H1 (cell line): ENCODE measurements around the gene HOXB6. TPM values are rescaled to one million over a fixed set of nuclear protein-coding genes. Genes with fewer than 3 reads are reported as not detected.

ENCODE experiments used
- CTCF ChIA-PET: fragments of 300-600 bp; sonication (Branson Sonifier 250); formaldehyde crosslinking; loops from one replicate; lab custom pipeline; 2021; ENCODE audit not compliant: partially characterized antibody; lab: Charles Lee
- POLR2A ChIA-PET: fragments of 300-600 bp; sonication (Branson Sonifier 250); formaldehyde crosslinking; loops from one replicate; lab custom pipeline; 2021; ENCODE audit warnings: inconsistent platforms; ENCODE audit not compliant: partially characterized antibody; lab: Charles Lee
- DNase-seq, 2 experiments: peaks; one replicate each; pipeline versions ENCODE4 v3.0.0 to v3.0.0-alpha.2; 2010 to 2022; ENCODE audit warnings: low spot score in 2 of 2, low read depth in 1 of 2, mixed read lengths in 1 of 2
- FAIRE-seq: peaks from 2 replicates; lab custom pipeline; 2011; peaks lifted over from hg19 to GRCh38; lab: Jason Lieb, UNC
- H2AFZ ChIP-seq: 2 replicates; pipeline ENCODE4 v1.8.1; 2012; ENCODE audit warnings: low read length, inconsistent platforms
- H2AK5ac ChIP-seq: 2 replicates; pipeline ENCODE4 v1.6.1; 2013; ENCODE audit warnings: low read depth, low read length
- H2BK120ac ChIP-seq: replicated peaks from 2 replicates; pipeline ENCODE3; 2013; ENCODE audit warnings: low read depth, low read length, inconsistent platforms
- H2BK12ac ChIP-seq: 2 replicates; pipeline ENCODE4 v1.6.1; 2013; ENCODE audit warnings: low read depth, low read length
- H2BK15ac ChIP-seq: 2 replicates; pipeline ENCODE4 v1.6.1; 2013; ENCODE audit warnings: low read length
- H2BK20ac ChIP-seq: 2 replicates; pipeline ENCODE4 v1.6.1; 2013; ENCODE audit warnings: low read length
- H2BK5ac ChIP-seq: 2 replicates; pipeline ENCODE4 v1.6.1; 2013; ENCODE audit warnings: low read depth, low read length
- H3K14ac ChIP-seq: 2 replicates; pipeline ENCODE4 v1.6.1; 2013; ENCODE audit warnings: inconsistent platforms; ENCODE audit not compliant: insufficient read length
- H3K18ac ChIP-seq: 2 replicates; pipeline ENCODE4 v1.6.1; 2013; ENCODE audit warnings: low read length; ENCODE audit errors: extremely low read depth
- H3K23ac ChIP-seq: 2 replicates; pipeline ENCODE4 v1.6.1; 2013; ENCODE audit warnings: inconsistent platforms; ENCODE audit not compliant: insufficient read length
- H3K23me2 ChIP-seq: 2 replicates; pipeline ENCODE4 v1.6.1; 2013; ENCODE audit warnings: low read depth, low read length
- H3K27ac ChIP-seq: 2 replicates; pipeline ENCODE4 v1.6.1; 2011; ENCODE audit warnings: low read depth, low read length, inconsistent platforms
- H3K27me3 ChIP-seq, 4 experiments: replicated peaks in 1 of 4; 1 replicate in 1 of 4; 2 replicates in 3 of 4; pipeline versions ENCODE4 v1.6.1 to v1.8.1; 2011 to 2013; ENCODE audit warnings: low read length in 3 of 4, mild to moderate bottlenecking in 3 of 4, inconsistent platforms in 2 of 4, mixed read lengths in 2 of 4, moderate library complexity in 1 of 4; ENCODE audit not compliant: control insufficient read depth in 3 of 4, insufficient read depth in 3 of 4; ENCODE audit errors: extremely low read depth in 1 of 4
- H3K36me3 ChIP-seq, 4 experiments: 2 replicates each; pipeline versions ENCODE4 v1.6.1 to v1.8.1; 2011 to 2013; ENCODE audit warnings: mild to moderate bottlenecking in 4 of 4, low read length in 3 of 4, moderate library complexity in 2 of 4, control low read depth in 1 of 4, inconsistent platforms in 1 of 4; ENCODE audit not compliant: insufficient read depth in 4 of 4, control insufficient read depth in 2 of 4
- H3K4ac ChIP-seq: replicated peaks from 2 replicates; pipeline ENCODE3; 2013; ENCODE audit warnings: low read length, low read depth, mixed read lengths, inconsistent platforms; ENCODE audit not compliant: insufficient read length
- H3K4me1 ChIP-seq, 4 experiments: replicated peaks in 1 of 4; 1 replicate in 1 of 4; 2 replicates in 3 of 4; pipeline versions ENCODE4 v1.6.1 to v1.8.1; 2011 to 2013; ENCODE audit warnings: low read length in 3 of 4, inconsistent platforms in 2 of 4, mixed read lengths in 1 of 4; ENCODE audit not compliant: insufficient read depth in 4 of 4, control insufficient read depth in 3 of 4
- H3K4me2 ChIP-seq, 2 experiments: 2 replicates each; pipeline versions ENCODE4 v1.6.1 to v1.8.1; 2011 to 2013; ENCODE audit warnings: low read depth in 2 of 2, low read length in 2 of 2, control low read depth in 1 of 2, inconsistent platforms in 1 of 2, mild to moderate bottlenecking in 1 of 2; ENCODE audit not compliant: insufficient read depth in 1 of 2
- H3K4me3 ChIP-seq, 4 experiments: fragments of 200-600, 300-600 bp in 1 of 4; sonication (generic), shearing (Covaris generic), sonication (Bioruptor Twin) in 1 of 4; 2 replicates each; pipeline versions ENCODE4 v1.5.1 to v1.8.1; 2011 to 2016; ENCODE audit warnings: low read length in 4 of 4, low read depth in 3 of 4, control low read depth in 2 of 4, inconsistent platforms in 2 of 4, mild to moderate bottlenecking in 2 of 4, mixed read lengths in 1 of 4, moderate library complexity in 1 of 4; ENCODE audit not compliant: insufficient read depth in 2 of 4; ENCODE audit errors: extremely low read depth in 1 of 4
- H3K56ac ChIP-seq: replicated peaks from 2 replicates; pipeline ENCODE3; 2013; ENCODE audit warnings: low read depth, mild to moderate bottlenecking, mixed read lengths, low read length, inconsistent platforms; ENCODE audit not compliant: insufficient read length
- H3K79me1 ChIP-seq: 2 replicates; pipeline ENCODE4 v1.6.1; 2013; ENCODE audit warnings: low read depth, low read length, control low read depth
- H3K79me2 ChIP-seq, 2 experiments: 2 replicates each; pipeline versions ENCODE4 v1.6.1 to v1.8.1; 2012 to 2013; ENCODE audit warnings: low read length in 2 of 2, mild to moderate bottlenecking in 2 of 2, inconsistent platforms in 1 of 2; ENCODE audit not compliant: insufficient read depth in 2 of 2, control insufficient read depth in 1 of 2
- H3K9ac ChIP-seq, 4 experiments: replicated peaks in 1 of 4; 1 replicate in 1 of 4; 2 replicates in 3 of 4; pipeline versions ENCODE4 v1.6.1 to v1.8.1; 2011 to 2013; ENCODE audit warnings: low read depth in 3 of 4, low read length in 3 of 4, control low read depth in 2 of 4, mild to moderate bottlenecking in 2 of 4, moderate library complexity in 2 of 4, inconsistent platforms in 1 of 4; ENCODE audit errors: extremely low read depth in 1 of 4
- H3K9me3 ChIP-seq, 2 experiments: 2 replicates each; pipeline versions ENCODE4 v1.6.1 to v1.8.1; 2012 to 2013; ENCODE audit warnings: mild to moderate bottlenecking in 2 of 2, moderate library complexity in 2 of 2, control low read depth in 1 of 2, inconsistent platforms in 1 of 2, low read depth in 1 of 2, low read length in 1 of 2, mixed read lengths in 1 of 2; ENCODE audit not compliant: insufficient read depth in 2 of 2
- H4K20me1 ChIP-seq, 2 experiments: replicated peaks in 1 of 2; 2 replicates each; pipeline versions ENCODE3 to v1.8.1; 2011 to 2013; ENCODE audit warnings: inconsistent platforms in 2 of 2, low read length in 2 of 2, mild to moderate bottlenecking in 1 of 2; ENCODE audit not compliant: insufficient read depth in 2 of 2, control insufficient read depth in 1 of 2
- H4K5ac ChIP-seq: 2 replicates; pipeline ENCODE4 v1.6.1; 2013; ENCODE audit warnings: low read length, low read depth, mixed read lengths, inconsistent platforms; ENCODE audit not compliant: insufficient read length
- H4K8ac ChIP-seq: 2 replicates; pipeline ENCODE4 v1.8.0; 2013; ENCODE audit warnings: mild to moderate bottlenecking, moderate library complexity, low read length, inconsistent platforms; ENCODE audit not compliant: insufficient read depth; ENCODE audit errors: extremely low read depth
- H4K91ac ChIP-seq: replicated peaks from 2 replicates; pipeline ENCODE3; 2013; ENCODE audit warnings: low read length, mixed read lengths, inconsistent platforms; ENCODE audit not compliant: insufficient read length
- CHD2 ChIP-seq: IDR thresholded peaks from 2 replicates; pipeline ENCODE4 v1.6.1; 2012; ENCODE audit warnings: low read length, improper control_type of control experiment
- CREB1 ChIP-seq: IDR thresholded peaks from 2 replicates; pipeline ENCODE4 v1.6.1; 2012; ENCODE audit warnings: inconsistent platforms
- EZH2 ChIP-seq: fragments of 200-600 bp; sonication (generic); IDR thresholded peaks from 2 replicates; pipeline ENCODE4 v1.7.1; 2012; ENCODE audit warnings: low read depth, mild to moderate bottlenecking, moderate library complexity, low read length, inconsistent platforms; ENCODE audit not compliant: severe bottlenecking
- GABPA ChIP-seq: IDR thresholded peaks from 2 replicates; pipeline ENCODE4 v1.6.1; 2011; ENCODE audit warnings: mild to moderate bottlenecking, low read length, moderate library complexity, borderline replicate concordance; ENCODE audit not compliant: insufficient read depth
- GTF2F1 ChIP-seq: IDR thresholded peaks from 2 replicates; pipeline ENCODE4 v1.6.1; 2012; ENCODE audit warnings: low read depth, low read length, improper control_type of control experiment, borderline replicate concordance
- JUND ChIP-seq: IDR thresholded peaks from 2 replicates; pipeline ENCODE4 v1.6.1; 2011; ENCODE audit warnings: mild to moderate bottlenecking, improper control_type of control experiment, low read length
- POLR2AphosphoS5 ChIP-seq: IDR thresholded peaks from 2 replicates; pipeline ENCODE4 v1.6.1; 2011; ENCODE audit warnings: low read depth, low read length
- RAD21 ChIP-seq, 2 experiments: IDR thresholded peaks in 1 of 2; conservative IDR thresholded peaks in 1 of 2; 2 replicates each; pipeline ENCODE4 v1.6.1; 2011; ENCODE audit warnings: low read depth in 2 of 2, low read length in 2 of 2, improper control_type of control experiment in 1 of 2, inconsistent platforms in 1 of 2, mild to moderate bottlenecking in 1 of 2, moderate library complexity in 1 of 2
- RBBP5 ChIP-seq: IDR thresholded peaks from 2 replicates; pipeline ENCODE4 v1.7.1; 2012; ENCODE audit warnings: low read depth, mild to moderate bottlenecking, inconsistent platforms, low read length, moderate library complexity, borderline replicate concordance
- SIN3A ChIP-seq, 2 experiments: IDR thresholded peaks in 1 of 2; conservative IDR thresholded peaks in 1 of 2; 2 replicates each; pipeline ENCODE4 v1.6.1; 2011 to 2012; ENCODE audit warnings: low read length in 2 of 2, improper control_type of control experiment in 1 of 2, low read depth in 1 of 2, mild to moderate bottlenecking in 1 of 2
- SP4 ChIP-seq: IDR thresholded peaks from 2 replicates; pipeline ENCODE4 v1.6.1; 2012; ENCODE audit warnings: low read length, inconsistent platforms
- SUZ12 ChIP-seq: fragments of 200-600 bp; sonication (generic); IDR thresholded peaks from 2 replicates; pipeline ENCODE4 v1.6.1; 2012; ENCODE audit warnings: mild to moderate bottlenecking, inconsistent platforms, low read length, moderate library complexity, mixed read lengths
- whole genome bisulfite sequencing, 2 experiments: shearing (Covaris generic) in 1 of 2; methylation state at CpG; one replicate each; pipeline versions ENCODE4 v1.1.6 to v1.1.7; 2013 to 2015; ENCODE audit warnings: low lambda C conversion rate in 2 of 2, mixed read lengths in 2 of 2, inconsistent platforms in 1 of 2, low coverage in 1 of 2, missing lambda C conversion rate in 1 of 2; ENCODE audit not compliant: insufficient replicate concordance in 2 of 2, insufficient coverage in 1 of 2, insufficient read length in 1 of 2; ENCODE audit errors: extremely low coverage in 1 of 2, missing lambda C conversion rate in 1 of 2; 5-methylcytosine and 5-hydroxymethylcytosine counted together
- polyA plus RNA-seq, 7 experiments: library from polyadenylated mRNA; depleted of rRNA in 3 of 7; stranded (reverse) in 5 of 7; unstranded in 2 of 7; fragments of >200 nt in 5 of 7; fragments of 200-250 nt in 2 of 7; gene quantifications; 1 replicate in 5 of 7; 2 replicates in 1 of 7; 4 replicates in 1 of 7; pipeline versions ENCODE4 v1.2.1 to v1.2.3, GENCODE V29; 2011 to 2013; ENCODE audit warnings: missing spikeins in 2 of 7, mixed read lengths in 2 of 7
- total RNA-seq: library from RNA; stranded (reverse); fragmentation: NEBNext Ultra II Directional; extraction: Animal tissue kit (Norgen Biotek cat#: 25700); gene quantifications from 2 replicates; pipeline ENCODE4 v1.2.1, GENCODE V29; 2021

HOXB6 gene
- total and polyA plus RNA-seq, 2 of the 8 experiments (the other 6 are each of a cell fraction or from before 2014, with no cell fraction given), result not detected

DNA sequence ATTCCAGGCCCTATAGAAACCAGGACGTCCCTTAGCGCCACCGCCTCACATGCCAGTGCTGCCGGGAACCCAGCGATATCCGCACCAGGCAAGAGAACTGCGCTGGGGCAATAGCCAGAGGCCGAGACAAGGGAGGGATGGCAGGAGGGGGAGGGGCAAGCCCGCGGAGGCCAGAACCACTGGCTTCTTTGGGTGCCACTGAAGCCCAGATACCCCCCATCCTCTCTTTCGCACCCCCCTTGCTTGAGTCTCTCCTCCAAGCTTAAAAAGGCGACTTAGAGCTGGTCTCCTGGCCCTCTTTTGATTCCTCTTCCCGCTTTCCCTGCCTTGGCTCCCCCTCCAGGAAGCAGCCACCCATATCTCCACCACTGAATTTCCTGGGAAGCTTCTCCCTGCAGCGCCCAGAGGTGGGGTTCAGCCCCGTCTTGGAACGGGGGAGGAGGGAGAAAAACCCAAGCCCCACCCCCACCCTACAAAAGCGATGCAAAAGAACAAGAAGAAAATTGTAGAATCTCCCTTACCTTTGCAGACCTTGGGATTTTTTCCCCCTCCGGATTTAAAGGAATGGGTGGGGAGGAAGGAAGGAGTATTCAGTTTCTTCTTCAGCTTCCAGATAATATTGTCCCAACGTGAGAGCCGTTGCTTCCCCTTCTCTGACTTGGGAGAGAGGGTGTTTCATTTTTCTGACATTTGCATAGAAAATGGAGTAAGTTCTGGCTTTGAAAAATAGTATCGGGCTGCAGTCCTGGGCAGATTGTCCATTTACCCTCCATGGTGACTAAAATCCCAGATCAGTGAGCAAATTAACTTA is 622 bp downstream of the HOXB6 start:
- Histone ChIP-seq H3K9me3 (no peaks in the 10 kb centered on the region), H3K4me1 (peaks cover 0 to 3% (median 0%) of the 10 kb centered on the region in 4 experiments; a peak in 2 of 7 replicates), H3K79me2 (no peaks in the 10 kb centered on the region), H4K20me1 (peaks cover 25 to 55% of the 10 kb centered on the region in 2 experiments), H3K27me3 (peaks cover 97 to 100% (median 99%) of the 10 kb centered on the region in 4 experiments), H2BK20ac (no peak overlapping the region), H4K91ac (no peak overlapping the region), H4K5ac (no peak overlapping the region), H3K79me1 (no peaks in the 10 kb centered on the region), H2AFZ (no peak overlapping the region), H3K56ac (no peak overlapping the region), H3K27ac (no peak overlapping the region), H2AK5ac (no peak overlapping the region), H4K8ac (no peak overlapping the region), H2BK5ac (no peak overlapping the region), H3K4ac (no peak overlapping the region), H3K23me2 (no peaks in the 10 kb centered on the region; the same call in 1 of the 2 replicates), H2BK15ac (no peak overlapping the region), H3K9ac (no peak overlapping the region), H3K23ac (no peak overlapping the region), H3K18ac (no peak overlapping the region), H3K36me3 (peaks cover 0 to 3% (median 0%) of the 10 kb centered on the region in 4 experiments; a peak in 1 of 8 replicates), H3K4me3 (no peak overlapping the region), H3K4me2 (no peak overlapping the region), H3K14ac (no peak overlapping the region), H2BK120ac (no peak overlapping the region), H2BK12ac (no peak overlapping the region)
- POLR2A ChIA-PET, result no interaction called here
- DNase-seq (no peak), FAIRE-seq (no peak)
- CTCF ChIA-PET, result interaction anchor here (0.6 to 0.9 kb wide), 3 partner anchors 67 to 720 kb away, joined by 3 read pairs; no protein-coding TSS in a partner anchor
- WGBS, 2 experiments, result 6% methylated on average over 16 of the region's 21 CpGs; no CpG with 5 or more reads in 1 of the 2 experiments
- TF ChIP-seq GABPA (no peak), RBBP5 (no peak), JUND (no peak), POLR2AphosphoS5 (no peak), EZH2 (peak; percentile 79), CHD2 (no peak), RAD21 (IDR thresholded peaks at IDR 0.05 in 1 of 2, conservative IDR thresholded peaks at IDR 0.05 in 1 of 2; ENCODE audit: low read depth in 2 of 2, low read length in 2 of 2) (no peak), SP4 (no peak), SIN3A (conservative IDR thresholded peaks at IDR 0.05 in 1 of 2, IDR thresholded peaks at IDR 0.05 in 1 of 2; ENCODE audit: low read depth in 1 of 2, low read length in 2 of 2) (no peak), CREB1 (no peak), SUZ12 (peak; percentile 72; the same call in 1 of the 2 replicates), GTF2F1 (no peak)
